A549 (cell line): Measurements from ENCODE around the gene UGT2A2. TPM values are rescaled to one million over a fixed set of nuclear protein-coding genes. Genes with fewer than 3 reads are reported as not detected.

ENCODE experiments used
- ATAC-seq, 2 experiments: fragments of 200-7000 bp in 1 of 2; fragments of >200 bp in 1 of 2; cut with Nextera tagmentation in 1 of 2; cut with Tn5 transposase in 1 of 2; 3 replicates each; pipeline versions ENCODE4 v1.8.0 to v1.9.1; 2018 to 2020; ENCODE audit warnings: mild to moderate bottlenecking in 1 of 2, moderate library complexity in 1 of 2
- CTCF ChIA-PET: fragments of 300-600 bp; sonication (Branson Sonifier 250); formaldehyde crosslinking; extraction: SDS; loops from one replicate; lab custom pipeline; 2021; ENCODE audit warnings: antibody characterized with exemption, inconsistent platforms; lab: Yijun Ruan, JAX
- POLR2A ChIA-PET: fragments of 350-600 bp; formaldehyde crosslinking; extraction: SDS; loops from one replicate; lab custom pipeline; 2021; ENCODE audit warnings: antibody characterized with exemption, inconsistent platforms; lab: Yijun Ruan, JAX
- DNase-seq, 2 experiments: peaks; one replicate each; pipeline versions ENCODE4 v3.0.0 to v3.0.0-alpha.2; 2011 to 2016; ENCODE audit warnings: low read depth in 1 of 2, low spot score in 1 of 2
- FAIRE-seq: peaks from 2 replicates; lab custom pipeline; 2011; peaks lifted over from hg19 to GRCh38; lab: Jason Lieb, UNC
- H3K27ac ChIP-seq, 2 experiments: fragments of >200 bp; sonication (Bioruptor Twin); formaldehyde crosslinking; 3 replicates each; pipeline ENCODE4 v1.5.1; 2016 to 2017
- H3K4me1 ChIP-seq: fragments of >200 bp; sonication (Bioruptor Twin); formaldehyde crosslinking; 3 replicates; pipeline ENCODE4 v1.6.1; 2016
- H3K4me2 ChIP-seq: fragments of >200 bp; sonication (Bioruptor Twin); formaldehyde crosslinking; 3 replicates; pipeline ENCODE4 v1.6.1; 2016
- H3K4me3 ChIP-seq: fragments of >200 bp; sonication (Bioruptor Twin); formaldehyde crosslinking; 3 replicates; pipeline ENCODE4 v1.5.1; 2016
- H3K9me3 ChIP-seq: fragments of >200 bp; sonication (Bioruptor Twin); formaldehyde crosslinking; 3 replicates; pipeline ENCODE4 v1.6.1; 2016
- ATOH8 ChIP-seq: fragments of 250-450 bp; sonication (Bioruptor Pico); IDR thresholded peaks from 2 replicates; pipeline ENCODE4 v1.5.0; 2020; ENCODE audit warnings: low read depth, mild to moderate bottlenecking, moderate library complexity
- CHD2 ChIP-seq: fragments of 150-350 bp; IDR thresholded peaks from 2 replicates; pipeline ENCODE4 v1.6.1; 2014; ENCODE audit warnings: low read length; ENCODE audit not compliant: partially characterized antibody
- EHMT2 ChIP-seq: fragments of 200-600 bp; sonication (generic); IDR thresholded peaks from 2 replicates; pipeline ENCODE4 v1.6.1; 2016; ENCODE audit warnings: antibody characterized with exemption, low read depth, mild to moderate bottlenecking, moderate library complexity
- EP300 ChIP-seq, 2 experiments: fragments of >200 bp; sonication (Bioruptor Twin); formaldehyde crosslinking; IDR thresholded peaks; 2 replicates in 1 of 2; 3 replicates in 1 of 2; pipeline ENCODE4 v1.6.1; 2016 to 2017
- FOSB ChIP-seq: fragments of 250-450 bp; sonication (Bioruptor Pico); IDR thresholded peaks from 2 replicates; pipeline ENCODE4 v1.5.0; 2020; ENCODE audit warnings: mild to moderate bottlenecking, moderate library complexity
- JUN ChIP-seq, 2 experiments: fragments of >200 bp; sonication (Bioruptor Twin); formaldehyde crosslinking; IDR thresholded peaks; 2 replicates in 1 of 2; 3 replicates in 1 of 2; pipeline ENCODE4 v1.6.1; 2016 to 2017
- JUNB ChIP-seq: fragments of >200 bp; sonication (Bioruptor Twin); formaldehyde crosslinking; IDR thresholded peaks from 2 replicates; pipeline ENCODE4 v1.6.1; 2016
- KDM5A ChIP-seq: fragments of 200-600 bp; sonication (generic); IDR thresholded peaks from 2 replicates; pipeline ENCODE4 v1.6.1; 2016; ENCODE audit warnings: antibody characterized with exemption, mild to moderate bottlenecking
- MAX ChIP-seq: IDR thresholded peaks from 2 replicates; pipeline ENCODE4 v1.6.1; 2012
- MYC ChIP-seq: IDR thresholded peaks from 2 replicates; pipeline ENCODE4 v1.6.1; 2012; ENCODE audit warnings: mild to moderate bottlenecking, inconsistent platforms, low read length, improper control_type of control experiment, borderline replicate concordance
- NFE2L2 ChIP-seq: fragments of 150-350 bp; conservative IDR thresholded peaks from 2 replicates; pipeline ENCODE4 v1.6.1; 2014; ENCODE audit warnings: low read length
- NPAS2 ChIP-seq: fragments of 250-450 bp; sonication (Bioruptor Pico); IDR thresholded peaks from 2 replicates; pipeline ENCODE4 v1.8.0; 2022; ENCODE audit warnings: mild to moderate bottlenecking, moderate library complexity, borderline replicate concordance
- POLR2AphosphoS2 ChIP-seq: conservative IDR thresholded peaks from 2 replicates; pipeline ENCODE4 v1.6.1; 2012; ENCODE audit warnings: low read length, improper control_type of control experiment, inconsistent platforms
- RAD21 ChIP-seq, 2 experiments: fragments of >200 bp in 1 of 2; sonication (Bioruptor Twin) in 1 of 2; formaldehyde crosslinking in 1 of 2; IDR thresholded peaks in 1 of 2; conservative IDR thresholded peaks in 1 of 2; 2 replicates in 1 of 2; 3 replicates in 1 of 2; pipeline ENCODE4 v1.6.1; 2012 to 2018; ENCODE audit warnings: inconsistent platforms in 1 of 2
- RARB ChIP-seq: fragments of 250-450 bp; sonication (Bioruptor Pico); IDR thresholded peaks from 2 replicates; pipeline ENCODE4 v1.8.0; 2021; ENCODE audit warnings: mild to moderate bottlenecking, moderate library complexity
- RFX5 ChIP-seq: fragments of 450-650 bp; IDR thresholded peaks from 2 replicates; pipeline ENCODE4 v1.7.1; 2014; ENCODE audit warnings: antibody characterized with exemption, mild to moderate bottlenecking, moderate library complexity
- TFCP2L1 ChIP-seq: fragments of 250-450 bp; sonication (Bioruptor Pico); IDR thresholded peaks from 2 replicates; pipeline ENCODE4 v1.5.0; 2021; ENCODE audit warnings: mild to moderate bottlenecking
- ZNF302 ChIP-seq: fragments of 250-450 bp; sonication (Bioruptor Pico); IDR thresholded peaks from 2 replicates; pipeline ENCODE4 v1.9.0; 2021; ENCODE audit warnings: inconsistent platforms, mild to moderate bottlenecking, moderate library complexity
- WGBS: methylation state at CpG from one replicate; pipeline ENCODE4 v1.1.6; 2017; ENCODE audit errors: missing lambda C conversion rate; 5-methylcytosine and 5-hydroxymethylcytosine counted together
- polyA plus RNA-seq, 4 experiments: library from polyadenylated mRNA; depleted of rRNA in 3 of 4; stranded (reverse); fragments of >200 nt; fragmentation: RNase III in 1 of 4; extraction: RNeasy Plus Mini Kit Qiagen cat#74134 plus additional on column Dnase treatment in 1 of 4; gene quantifications; 2 replicates in 3 of 4; 3 replicates in 1 of 4; pipeline ENCODE4 v1.2.3, GENCODE V29; 2011 to 2017
- small RNA-seq, 6 experiments: library from RNA; depleted of rRNA; stranded (forward); fragments of <200 nt; gene quantifications; one replicate each; pipeline ENCODE3, GENCODE V24; 2012
- TF ChIP-seq, protein P1 (sequence below): fragments of >200 bp; sonication (Bioruptor Twin); formaldehyde crosslinking; IDR thresholded peaks from 2 replicates; pipeline ENCODE4 v1.6.1; 2016

UGT2A2 gene
- polyA plus RNA-seq, 2 of the 4 experiments (the other 2 are of a cell fraction), result not detected

- no peak for TF ChIP-seq KDM5A
Observed at GRCh38 chr4:69563424-69563823, 76.0 kb downstream of the UGT2A2 start (continued).

GRCh38 chr4:69549651-69550050 lies 89.8 kb downstream of the UGT2A2 start:
- FAIRE-seq (no peak), DNase-seq (no peak), ATAC-seq (no peak)
- H3K4me1 ChIP-seq, result no peaks in the 10 kb centered on the region
- TF ChIP-seq EP300 (IDR thresholded peaks at IDR 0.05), result no peak
- no peak for TF ChIP-seq MAX
- no peak for TF ChIP-seq FOSB
- TF ChIP-seq CHD2, result no peak
- TF ChIP-seq RARB (CRISPR knock-in tag), result no peak
- ChIA-PET CTCF (no interaction called here), POLR2A (no interaction called here)
- no peak overlapping the region for H3K4me2 ChIP-seq
- H3K4me3 ChIP-seq, result no peak overlapping the region
- H3K9me3 ChIP-seq, result no peaks in the 10 kb centered on the region
- WGBS, result 47% methylated on average over 2 of the region's 2 CpGs
- no peak overlapping the region for H3K27ac ChIP-seq

- no peak for TF ChIP-seq NPAS2
- TF ChIP-seq RAD21 (conservative IDR thresholded peaks at IDR 0.05 in 1 of 2, IDR thresholded peaks at IDR 0.05 in 1 of 2), result no peak
- no peak for TF ChIP-seq JUN (IDR thresholded peaks at IDR 0.05)
- no peak for TF ChIP-seq FOSB
- no peak for TF ChIP-seq RFX5
- no peak for TF ChIP-seq TFCP2L1
- no peak for TF ChIP-seq MYC
- TF ChIP-seq JUNB, result no peak
- no peak for TF ChIP-seq EHMT2
- no peak for TF ChIP-seq POLR2AphosphoS2
- TF ChIP-seq, protein P1, sequence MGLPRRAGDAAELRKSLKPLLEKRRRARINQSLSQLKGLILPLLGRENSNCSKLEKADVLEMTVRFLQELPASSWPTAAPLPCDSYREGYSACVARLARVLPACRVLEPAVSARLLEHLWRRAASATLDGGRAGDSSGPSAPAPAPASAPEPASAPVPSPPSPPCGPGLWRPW, result no peak
- TF ChIP-seq ZNF302 (CRISPR knock-in tag), result no peak
- no peak for TF ChIP-seq NFE2L2
- no peak for TF ChIP-seq ATOH8 (CRISPR knock-in tag)
- DNase-seq (no peak), ATAC-seq (no peak), FAIRE-seq (no peak)
- H3K9me3 ChIP-seq, result no peaks in the 10 kb centered on the region
- H3K4me2 ChIP-seq, result no peak overlapping the region
- H3K27ac ChIP-seq, result no peak overlapping the region
- no peak overlapping the region for H3K4me3 ChIP-seq
- ChIA-PET POLR2A (no interaction called here), CTCF (no interaction called here)
- no peaks in the 10 kb centered on the region for H3K4me1 ChIP-seq
- 17% methylated on average over 6 of the region's 6 CpGs for WGBS
Observed at GRCh38 chr4:69546134-69546765, 93.2 kb downstream of the UGT2A2 start.

Small RNA genes within 50 kb of the gene (small RNA-seq; reads per million reads assigned to genes)
- gene UGT2A2, result 0 reads per million in 6 experiments

Other genes with a start within 250 kb of the UGT2A2 start
- 0.27 and 0.37 TPM in 2 replicates for gene UGT2B4, start 143.7 kb downstream of the UGT2A2 start, polyA plus RNA-seq (2011; rRNA removed)
- gene UGT2B4, start 143.7 kb downstream of the UGT2A2 start, polyA plus RNA-seq (2017; fragmentation: RNase III; extraction: RNeasy Plus Mini Kit Qiagen cat#74134 plus additional on column Dnase treatment), result 0.05 TPM in 2 of 3 replicates, not detected in the other
- 0.05 TPM in 1 of 2 replicates, not detected in the other for gene UGT2A1, start 13.6 kb upstream of the UGT2A2 start, polyA plus RNA-seq (2011; rRNA removed)
- not detected in 3 replicates for gene UGT2A1, start 13.6 kb upstream of the UGT2A2 start, polyA plus RNA-seq (2017; fragmentation: RNase III; extraction: RNeasy Plus Mini Kit Qiagen cat#74134 plus additional on column Dnase treatment)
- 0.07 and 0.13 TPM in 2 replicates for gene SULT1B1, start 121.0 kb upstream of the UGT2A2 start, polyA plus RNA-seq (2011; rRNA removed)
- 0.01 TPM in 2 of 3 replicates, not detected in the other for gene SULT1B1, start 121.0 kb upstream of the UGT2A2 start, polyA plus RNA-seq (2017; fragmentation: RNase III; extraction: RNeasy Plus Mini Kit Qiagen cat#74134 plus additional on column Dnase treatment)
- 0.08 TPM in 1 of 2 replicates, not detected in the other for gene SULT1E1, start 220.5 kb upstream of the UGT2A2 start, polyA plus RNA-seq (2011; rRNA removed)
- not detected in 3 replicates for gene SULT1E1, start 220.5 kb upstream of the UGT2A2 start, polyA plus RNA-seq (2017; fragmentation: RNase III; extraction: RNeasy Plus Mini Kit Qiagen cat#74134 plus additional on column Dnase treatment)